GM18511 (cell line): ENCODE results near the gene TUBB1.
"Not testable (repeated sequence)": the region's sequence is repeated elsewhere in the genome, so short reads cannot be mapped to it uniquely, and the experiment has no call there.

Source experiments
- ATAC-seq: cut with Tn5 transposase; IDR thresholded peaks from one replicate; pipeline ENCODE4 v1.9.1; 2021; ENCODE audit warnings: mild to moderate bottlenecking, moderate library complexity; ENCODE audit not compliant: unreplicated experiment

The TUBB1 gene

DNA sequence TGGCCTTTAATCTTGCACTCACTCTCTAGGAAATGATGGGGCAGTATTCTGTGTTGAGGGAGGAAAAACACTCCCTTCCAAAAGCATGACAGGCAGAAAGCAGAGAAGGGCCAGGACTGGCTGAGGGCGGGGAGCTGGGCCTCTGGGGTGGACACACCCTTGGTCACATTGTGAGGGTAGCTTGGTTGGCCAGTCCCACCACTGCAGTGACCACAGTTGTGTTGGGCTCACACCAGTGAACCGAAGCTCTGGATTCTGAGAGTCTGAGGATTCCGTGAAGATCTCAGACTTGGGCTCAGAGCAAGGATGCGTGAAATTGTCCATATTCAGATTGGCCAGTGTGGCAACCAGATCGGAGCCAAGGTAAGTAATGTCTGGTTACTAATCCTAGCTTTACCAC is at the start of gene TUBB1:
Gene TUBB1, plus strand, starts transcription at position 213 of the 400 bp plus-strand sequence. Its CDS starts 94 bp downstream, at position 307.
- no peak for ATAC-seq

DNA sequence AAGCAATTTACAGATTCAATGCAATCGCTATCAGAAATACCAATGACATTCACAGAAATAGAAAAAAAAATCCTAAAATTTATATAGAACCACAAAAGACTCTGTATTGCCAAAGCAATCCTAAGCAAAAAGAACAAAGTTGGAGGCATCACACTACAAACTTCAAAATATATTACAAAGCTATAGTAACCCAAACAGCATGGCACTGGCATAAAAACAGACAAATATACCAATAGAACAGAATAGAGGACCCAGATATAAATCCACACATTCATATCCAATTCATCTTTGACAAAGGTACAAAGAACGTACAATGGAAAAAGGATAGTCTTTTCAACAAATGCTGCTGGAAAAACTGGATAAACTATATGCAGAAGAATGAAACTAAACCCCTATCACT is 49.8 kb upstream of the TUBB1 start:
- no peak for ATAC-seq

DNA sequence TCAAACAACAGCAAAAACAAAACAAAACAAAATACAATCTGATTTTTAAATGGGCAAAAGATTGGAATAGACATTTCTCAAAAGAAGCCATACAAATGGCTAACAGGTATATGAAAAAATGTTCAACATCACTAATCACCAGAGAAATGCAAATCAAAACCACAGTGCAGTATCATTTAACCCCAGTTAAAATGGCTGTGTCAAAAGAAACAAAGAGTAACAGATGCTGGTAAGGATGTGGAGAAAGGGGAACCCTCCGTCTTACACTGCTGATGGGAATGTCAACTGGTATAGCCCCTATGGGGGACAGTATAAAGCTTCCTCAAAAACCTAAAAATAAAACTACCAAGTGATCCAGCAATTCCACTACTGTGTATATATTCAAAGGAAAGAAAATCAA is 49.1 kb upstream of the TUBB1 start:
- ATAC-seq: peak; percentile 63

DNA sequence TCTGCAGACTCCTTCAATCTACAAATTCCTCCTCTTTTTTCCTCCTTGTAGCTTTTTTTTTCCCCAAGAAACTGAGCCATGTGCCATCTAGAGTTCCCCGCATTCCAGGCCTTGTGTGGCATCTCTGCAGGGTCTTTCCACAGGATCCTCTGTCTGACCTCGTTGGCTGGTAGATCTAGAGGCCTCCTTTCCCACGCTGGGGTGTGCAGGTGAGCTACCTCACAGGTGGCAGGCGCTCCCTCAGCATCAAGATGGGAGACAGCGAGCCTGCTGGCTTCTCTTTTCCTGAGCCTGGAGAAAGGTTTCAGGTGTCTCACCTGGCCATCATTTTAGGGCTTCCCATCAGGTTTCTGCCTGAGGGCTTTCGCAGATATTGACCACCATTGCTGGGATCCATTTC is 47.8 kb upstream of the TUBB1 start:
- no peak for ATAC-seq

DNA sequence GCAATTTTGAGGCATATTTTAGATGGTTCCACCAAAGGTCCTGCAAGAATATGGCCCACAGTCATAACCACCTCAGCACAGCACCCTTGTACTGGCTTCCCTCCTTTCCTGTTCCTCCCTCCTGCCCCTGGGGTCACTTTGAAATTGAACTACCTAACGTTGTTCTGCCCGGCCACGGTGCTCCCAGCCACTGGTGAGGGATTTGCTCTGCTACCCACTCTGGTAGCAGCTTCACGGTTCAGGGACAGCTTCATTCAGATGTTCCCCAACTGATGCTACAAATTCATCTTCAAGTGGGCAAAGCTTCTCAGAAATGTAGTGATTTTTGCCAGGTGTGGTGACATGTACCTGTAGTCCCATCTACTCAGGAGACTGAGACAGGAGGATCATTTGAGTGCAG is 46.0 kb upstream of the TUBB1 start:
- no peak for ATAC-seq

DNA sequence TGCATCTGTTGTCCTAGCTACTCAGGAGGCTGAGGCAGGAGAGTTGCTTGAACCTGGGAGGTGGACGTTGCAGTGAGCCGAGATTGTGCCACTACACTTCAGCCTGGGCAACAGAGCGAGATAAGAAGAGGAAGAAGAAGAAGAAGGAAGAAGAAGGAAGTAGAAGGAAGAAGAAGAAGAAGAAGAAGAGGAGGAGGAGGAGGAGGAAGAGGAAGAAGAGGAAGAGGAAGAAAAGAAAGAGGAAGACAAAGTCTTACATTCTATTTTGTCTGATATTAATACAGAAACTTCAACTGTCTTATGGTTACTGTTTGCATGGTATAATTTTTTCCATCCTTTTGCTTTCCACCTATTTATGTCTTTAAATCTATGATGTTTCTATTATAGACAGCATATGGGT is 45.4 kb upstream of the TUBB1 start:
- no peak for ATAC-seq

DNA sequence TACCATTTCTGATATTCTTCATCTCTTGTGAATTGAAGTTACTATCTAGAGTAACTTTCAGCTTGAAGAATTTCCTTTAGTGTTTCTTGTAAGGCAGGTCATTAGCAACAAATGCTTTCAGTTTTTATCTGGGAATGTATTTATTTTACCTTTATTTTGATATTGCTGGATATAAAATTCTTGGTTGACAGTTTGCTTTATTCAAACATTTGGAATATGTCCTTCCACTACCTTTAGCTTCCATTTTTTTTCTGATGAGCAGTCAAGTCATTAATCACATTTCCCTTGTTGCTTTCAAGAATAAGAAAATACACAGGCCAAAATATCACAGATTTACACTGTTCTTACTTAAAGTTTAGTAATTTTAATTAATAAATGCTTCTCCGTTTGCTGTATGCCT is 43.9 kb upstream of the TUBB1 start:
- ATAC-seq: no peak

DNA sequence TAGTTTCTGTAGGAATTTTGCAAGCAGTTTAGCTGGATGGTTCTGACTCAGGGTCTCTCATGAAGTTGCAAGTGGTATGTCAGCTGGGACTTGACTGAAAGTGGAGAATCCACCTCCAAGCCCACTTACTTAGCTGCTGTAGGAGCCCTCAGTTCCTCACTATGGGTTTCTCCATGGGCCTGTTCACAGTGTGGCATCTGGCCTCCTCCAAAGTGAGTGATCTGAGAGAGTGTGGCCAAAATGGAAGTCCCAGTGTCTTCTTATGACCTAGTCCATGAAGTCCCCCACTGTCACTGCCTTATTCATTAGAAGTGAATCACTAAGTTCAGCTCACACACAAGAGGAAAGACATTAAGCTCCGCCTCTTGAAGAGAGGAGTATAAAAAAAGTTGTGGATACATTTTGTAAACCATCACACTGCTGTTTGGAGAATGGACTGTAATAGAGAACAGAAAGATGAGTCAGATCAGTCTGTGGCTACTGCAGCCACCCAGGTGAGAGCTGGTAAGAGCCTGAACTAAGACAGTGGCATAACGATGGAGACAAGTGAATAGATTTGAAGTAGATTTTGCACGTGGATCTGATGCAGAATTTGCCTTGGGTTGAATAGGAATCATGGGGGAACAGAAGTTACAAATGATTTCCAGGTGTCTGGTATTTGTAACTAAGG is 43.0 kb upstream of the TUBB1 start:
- no peak for ATAC-seq

DNA sequence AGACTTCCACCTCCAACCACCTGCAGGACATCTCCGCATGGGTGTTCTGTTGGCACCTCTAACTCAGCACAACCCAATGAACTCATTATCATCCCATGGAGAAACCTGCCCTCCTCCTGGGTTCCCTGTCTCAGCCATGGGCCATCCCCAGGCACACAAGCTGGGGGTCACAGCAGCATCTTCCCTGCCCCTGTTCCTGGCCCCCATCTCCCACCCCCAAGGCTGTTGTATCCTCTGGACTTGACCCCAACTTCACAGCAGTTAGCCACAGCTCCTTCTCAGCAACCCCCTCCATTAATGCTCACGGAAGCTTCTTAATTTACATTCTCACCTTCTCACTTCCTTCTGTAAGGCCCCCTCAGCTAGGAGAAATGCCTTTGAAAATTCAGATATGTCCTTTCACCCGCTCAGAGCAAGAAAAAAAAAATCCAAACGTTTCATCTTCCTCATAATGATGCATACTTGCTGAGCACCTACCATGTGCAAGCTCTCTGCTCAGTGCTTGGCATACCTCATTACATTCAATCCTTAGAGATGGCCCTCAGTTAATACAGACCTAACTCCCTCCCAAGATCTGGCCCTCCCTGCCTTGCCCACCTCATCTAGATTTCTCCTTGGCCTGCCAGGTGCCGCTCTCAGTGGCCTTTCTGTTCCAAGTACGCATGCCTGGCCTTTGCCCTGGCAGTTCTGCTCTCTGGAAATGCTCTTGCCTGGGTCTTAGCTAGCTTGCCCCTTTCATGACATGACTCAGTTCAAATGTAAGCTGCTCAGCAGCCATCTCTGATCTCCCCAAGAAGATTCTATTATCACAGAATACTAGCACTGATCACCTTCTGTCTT is 40.7 kb upstream of the TUBB1 start:
- no peak for ATAC-seq

DNA sequence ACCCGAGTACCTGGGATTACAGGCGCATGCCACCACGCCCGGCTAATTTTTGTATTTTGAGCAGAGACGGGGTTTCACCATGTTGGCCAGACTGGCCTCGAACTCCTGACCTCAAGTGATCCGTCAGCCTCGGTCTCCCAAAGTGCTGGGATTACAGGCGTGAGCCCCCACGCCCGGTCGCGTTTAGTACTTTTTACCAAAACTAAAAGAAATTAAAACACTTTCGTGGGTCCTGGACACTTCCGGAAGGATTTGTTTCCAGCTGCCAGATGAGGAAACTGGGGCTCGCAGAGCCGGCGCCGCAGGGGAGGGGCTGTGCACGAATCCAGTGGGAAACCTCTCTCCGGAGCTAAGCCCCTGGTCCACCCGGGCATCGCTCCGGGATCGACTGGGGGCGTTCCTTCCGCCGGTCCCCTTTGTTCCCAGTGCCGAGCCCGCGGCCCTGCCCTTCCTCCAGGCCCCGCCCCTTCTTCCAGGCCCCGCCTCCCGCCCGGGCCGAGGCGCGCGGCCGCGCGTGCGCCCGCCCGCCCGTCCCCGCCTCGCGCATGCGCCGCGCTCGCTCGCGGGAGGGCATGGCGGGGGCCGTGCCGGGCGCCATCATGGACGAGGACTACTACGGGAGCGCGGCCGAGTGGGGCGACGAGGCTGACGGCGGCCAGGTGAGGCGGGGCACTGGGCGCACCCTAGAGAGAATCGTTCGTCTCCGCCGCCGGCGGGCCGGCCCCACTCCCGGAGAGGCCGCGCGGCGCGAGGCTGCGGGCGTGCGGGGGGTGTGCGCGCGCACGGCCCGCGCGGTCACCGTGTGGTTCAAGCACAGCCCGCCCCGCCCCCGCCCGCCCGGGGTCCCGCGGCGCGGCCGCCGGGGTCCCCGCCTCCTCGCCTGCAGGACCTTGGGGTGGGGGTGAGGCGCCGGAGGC is 38.3 kb upstream of the TUBB1 start, which contains the start of gene NELFCD:
Gene NELFCD, plus strand, starts transcription at position 546 of the 917 bp plus-strand sequence. Its CDS starts 54 bp downstream, at position 600.
- ATAC-seq: peak; percentile 84

DNA sequence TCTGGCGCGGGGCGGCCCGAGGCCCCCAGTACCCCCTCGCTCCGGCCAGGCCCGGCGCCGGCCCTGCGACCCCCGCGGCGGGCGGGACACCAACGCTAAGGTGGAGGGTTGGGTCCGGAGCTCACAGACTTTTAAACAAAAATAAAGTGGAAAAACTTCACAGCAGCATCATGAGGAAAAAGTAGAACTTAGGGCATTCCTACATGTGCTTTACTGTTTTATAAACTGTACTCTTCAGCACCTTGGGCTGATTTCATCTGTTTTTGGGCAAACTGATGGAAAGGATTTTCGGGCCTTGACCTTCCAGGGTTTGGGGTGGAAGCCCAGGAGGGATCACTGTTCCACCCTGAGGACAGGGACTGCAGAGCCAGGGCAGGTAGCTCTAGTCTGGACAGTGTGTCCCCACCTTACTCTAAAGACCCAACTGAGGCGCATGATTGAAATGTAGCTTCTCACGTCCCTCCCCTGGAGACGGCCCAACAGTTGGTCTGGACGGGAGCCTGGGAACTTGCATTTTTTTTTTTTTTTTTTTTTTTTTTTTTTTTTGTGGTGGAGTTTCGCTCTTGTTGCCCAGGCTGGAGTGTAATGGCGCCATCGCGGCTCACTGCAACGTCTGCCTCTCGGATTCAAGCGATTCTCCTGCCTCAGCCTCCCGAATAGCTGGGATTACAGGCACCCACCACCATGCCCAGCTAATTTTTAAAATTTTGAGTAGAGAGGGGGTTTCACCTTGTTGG is 37.4 kb upstream of the TUBB1 start:
- ATAC-seq: peak; percentile 23

DNA sequence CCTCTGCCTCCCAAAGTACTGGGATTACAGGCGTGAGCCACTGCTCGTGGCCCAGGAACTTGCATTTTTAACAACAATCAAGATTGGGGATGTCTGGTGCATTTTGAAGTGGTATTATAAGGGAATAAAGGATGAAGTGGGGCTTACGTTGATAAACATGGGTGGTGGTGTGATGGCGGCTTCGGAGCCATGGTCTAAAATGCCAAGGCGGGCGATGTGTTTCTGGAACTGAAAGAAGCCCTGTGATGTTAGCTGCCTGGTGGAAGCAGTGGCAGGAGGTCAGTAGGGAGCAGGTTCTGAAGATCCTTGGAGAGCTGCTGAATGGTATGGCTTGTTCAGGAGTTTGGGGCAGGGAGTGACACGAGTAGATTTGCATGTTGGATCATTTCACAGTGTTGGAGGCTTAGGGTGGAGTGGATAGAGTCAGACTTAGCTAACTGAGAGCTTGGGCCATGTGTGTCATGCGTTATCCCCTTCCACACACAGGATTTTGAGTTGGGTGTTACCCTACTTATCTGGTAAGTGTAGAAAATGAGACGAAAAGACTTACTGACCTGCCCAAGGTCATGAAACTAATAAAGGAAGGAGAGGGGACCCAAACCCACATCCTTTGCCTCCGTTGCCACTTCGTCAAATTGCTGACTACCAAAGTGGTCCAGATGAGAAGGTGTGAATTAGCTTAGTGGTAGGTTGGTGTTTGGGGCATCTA is 36.7 kb upstream of the TUBB1 start:
- ATAC-seq: no peak

DNA sequence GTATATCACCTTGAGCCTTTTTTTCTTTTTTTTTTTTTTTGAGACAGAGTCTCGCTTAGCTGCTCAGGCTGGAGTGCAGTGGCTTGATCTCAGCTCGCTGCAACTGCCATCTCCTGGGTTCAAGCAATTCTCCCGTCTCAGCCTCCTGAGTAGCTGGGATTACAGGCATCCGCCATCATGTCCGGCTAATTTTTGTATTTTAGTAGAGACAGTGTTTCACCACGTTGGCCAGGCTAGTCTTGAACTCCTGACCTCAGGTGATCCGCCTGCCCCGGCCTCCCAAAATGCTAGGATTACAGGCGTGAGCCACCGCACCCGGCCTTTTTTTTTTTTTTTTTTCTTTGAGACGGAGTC is 36.1 kb upstream of the TUBB1 start:
- ATAC-seq: not testable (repeated sequence)

DNA sequence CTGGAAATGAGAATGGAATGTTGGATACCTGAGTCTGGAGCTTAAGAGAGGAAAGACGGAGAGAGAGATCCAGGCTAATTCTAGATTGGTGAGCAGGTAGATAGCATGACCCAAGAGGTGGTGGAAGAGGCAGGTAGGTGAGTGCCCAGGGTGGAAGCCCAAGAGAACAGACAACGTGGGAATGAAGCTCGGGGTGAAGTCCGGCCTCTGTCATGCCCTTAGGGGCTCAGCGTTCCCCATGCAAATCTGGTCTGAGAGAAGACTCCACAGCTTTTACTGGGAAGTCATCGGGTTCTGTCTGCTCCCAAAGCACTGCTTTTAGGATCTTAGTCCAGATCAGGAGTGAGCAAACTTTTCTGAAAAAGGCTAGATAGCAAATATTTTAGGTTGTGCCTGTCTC is 34.5 kb upstream of the TUBB1 start:
- ATAC-seq: no peak

DNA sequence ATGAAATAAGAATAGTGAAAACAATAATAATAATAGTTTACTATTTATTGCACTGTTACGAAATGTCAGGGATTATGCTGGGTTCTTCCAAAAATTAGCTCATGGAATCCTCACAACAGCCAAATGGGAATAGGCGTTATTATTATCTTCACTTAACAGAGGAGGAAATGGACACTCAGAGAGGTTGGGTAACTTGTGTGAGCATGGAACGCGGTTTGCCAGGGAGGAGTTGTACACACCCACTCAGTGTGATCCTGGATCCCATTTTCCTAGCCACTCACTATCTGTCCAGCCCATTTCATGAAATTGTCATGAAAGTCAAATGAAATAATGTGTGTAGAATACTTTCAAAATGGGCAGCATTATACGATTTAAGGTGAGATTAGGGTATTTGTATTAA is 33.6 kb upstream of the TUBB1 start:
- ATAC-seq: no peak

DNA sequence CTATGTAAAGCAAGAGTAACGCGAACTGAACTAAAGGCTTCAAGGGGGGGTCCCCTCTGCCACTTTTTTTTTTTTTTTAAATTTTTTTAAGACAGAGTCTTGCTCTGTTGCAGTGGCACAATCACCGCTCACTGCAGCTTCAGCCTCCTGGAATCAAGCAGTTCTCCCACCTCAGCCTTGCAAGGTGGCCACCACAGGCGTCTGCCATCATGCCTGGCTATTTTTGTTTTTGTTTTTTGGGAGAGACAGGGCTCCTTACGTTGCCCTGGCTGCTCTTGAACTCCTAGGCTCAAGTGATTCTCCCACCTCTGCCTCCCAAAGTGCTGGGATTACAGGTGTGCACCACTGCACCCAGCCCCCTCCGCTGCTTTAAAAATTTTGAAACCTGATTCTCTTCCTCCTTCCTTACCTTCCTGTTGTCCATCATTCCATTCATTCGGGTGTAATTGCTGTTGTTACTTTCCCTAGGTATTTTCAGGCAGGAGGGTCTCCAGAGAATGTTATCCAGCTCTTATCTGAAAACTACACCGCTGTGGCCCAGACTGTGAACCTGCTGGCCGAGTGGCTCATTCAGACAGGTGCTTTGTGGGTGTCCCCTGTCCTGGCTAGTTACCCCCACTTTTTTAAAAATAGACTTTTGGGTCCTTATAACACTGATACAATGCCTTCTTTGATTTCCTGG is 32.8 kb upstream of the TUBB1 start:
- no peak for ATAC-seq

DNA sequence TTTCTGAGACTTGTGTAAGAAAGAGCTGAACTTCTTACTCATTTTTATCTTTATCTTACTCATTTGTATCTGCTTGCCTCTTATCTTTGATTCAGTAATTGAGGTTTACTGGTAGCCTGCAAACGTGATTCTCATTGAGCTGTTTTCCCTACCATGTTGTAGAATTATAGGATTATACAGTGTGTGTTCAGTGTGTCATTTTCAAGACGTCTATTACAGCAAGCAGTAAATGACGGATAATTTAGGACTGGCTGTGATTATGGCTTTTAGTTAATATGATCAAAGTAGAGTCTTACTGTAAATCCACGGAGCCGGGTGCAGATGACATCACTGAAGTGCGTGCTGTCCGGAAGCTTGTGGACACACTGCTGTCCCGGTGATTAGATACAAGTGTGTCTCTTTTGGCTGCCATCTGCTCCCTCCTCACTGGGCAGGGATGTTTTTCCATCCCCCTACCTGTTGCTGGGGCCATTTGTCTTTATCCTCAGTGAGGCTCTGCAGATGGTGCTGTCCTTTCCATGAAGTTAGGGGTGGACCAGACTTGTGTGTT is 32.2 kb upstream of the TUBB1 start:
- no peak for ATAC-seq

DNA sequence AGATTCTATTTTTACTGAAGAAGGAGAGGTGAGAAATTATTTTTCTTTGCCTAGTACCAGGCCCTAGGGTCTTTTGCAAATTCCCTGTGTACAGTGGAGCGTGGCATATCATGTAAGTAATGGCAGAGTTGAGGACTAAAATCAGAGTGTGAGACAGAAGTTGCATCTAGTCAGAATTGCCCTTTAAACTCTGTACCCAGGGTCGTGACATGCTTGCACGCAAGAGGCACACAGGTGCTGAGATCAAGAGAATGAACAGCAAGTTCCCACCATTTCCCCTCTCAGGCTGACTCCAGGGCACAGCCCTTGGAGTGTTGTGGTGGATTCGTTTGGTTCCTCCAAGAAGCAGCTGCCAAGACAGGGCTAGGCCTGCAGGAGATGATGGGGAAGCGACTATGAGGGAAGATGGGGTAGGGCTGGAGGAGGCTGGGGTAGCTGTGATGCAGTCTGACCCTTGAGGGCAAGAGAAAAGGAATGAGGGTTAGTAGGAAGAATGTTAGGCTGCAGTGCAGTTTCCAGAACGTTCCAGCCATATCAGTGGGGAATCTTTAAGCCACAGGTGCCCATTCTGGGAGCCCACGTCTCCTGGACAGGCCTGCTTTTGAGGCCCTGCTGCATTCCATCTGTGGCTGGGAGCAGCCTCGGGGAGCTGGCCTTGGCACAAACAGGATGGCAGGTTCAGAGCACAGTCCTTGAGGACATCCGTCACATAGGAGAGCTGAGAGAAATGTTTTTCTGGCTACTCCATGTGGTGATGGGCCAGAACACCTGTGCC is 31.3 kb upstream of the TUBB1 start:
- no peak for ATAC-seq

DNA sequence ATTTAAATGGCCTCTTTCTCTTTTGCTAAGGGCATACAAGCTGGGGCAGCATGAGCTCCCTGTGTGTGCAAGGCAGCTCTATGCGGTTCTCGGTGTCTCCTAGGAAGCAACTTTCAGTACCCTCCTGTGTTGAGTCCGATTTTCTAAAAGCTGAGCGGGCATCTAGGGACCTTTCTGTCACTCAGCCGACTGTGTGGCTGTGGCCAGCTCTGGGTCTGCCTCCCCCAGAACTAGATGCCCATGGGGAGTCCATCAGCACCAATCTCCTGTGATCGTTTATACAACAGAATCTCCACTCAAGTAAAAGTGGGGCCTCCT is 30.7 kb upstream of the TUBB1 start:
- ATAC-seq: no peak
